HepG2 (cell line): ENCODE measurements around the gene IL16. TPM values are rescaled to one million over a fixed set of nuclear protein-coding genes. Genes with fewer than 3 reads are reported as not detected.

Source experiments
- ATAC-seq: fragments of 200-7000 bp; cut with Tn5 transposase; 3 replicates; pipeline ENCODE4 v1.9.1; 2020; ENCODE audit warnings: mild to moderate bottlenecking, moderate library complexity
- BruUV-seq: library from RNA; stranded (reverse); fragments of 400-500 nt; replicated peaks from 2 replicates; lab custom pipeline; 2021; lab: Mats Ljungman, UMichigan
- CTCF ChIA-PET: fragments of 300-600 bp; formaldehyde crosslinking; extraction: SDS; loops from one replicate; lab custom pipeline; 2021; ENCODE audit warnings: low total read pairs, inconsistent platforms, low intra/inter-chr PET ratio; lab: Yijun Ruan, JAX
- POLR2A ChIA-PET: fragments of 350-600 bp; sonication (Branson Sonifier 250); formaldehyde crosslinking; loops from one replicate; lab custom pipeline; 2020; ENCODE audit warnings: antibody characterized with exemption, inconsistent platforms; lab: Yijun Ruan, JAX
- DNase-seq: peaks from one replicate; pipeline ENCODE4 v3.0.0-alpha.2; 2015; ENCODE audit warnings: low spot score
- FAIRE-seq: peaks from 3 replicates; lab custom pipeline; 2011; peaks lifted over from hg19 to GRCh38; lab: Jason Lieb, UNC
- H2AFZ ChIP-seq: one replicate; pipeline ENCODE4 v1.6.1; 2011; ENCODE audit warnings: low read length, inconsistent platforms
- H3K27ac ChIP-seq: fragments of 300-600 bp; 3 replicates; pipeline ENCODE4 v1.8.0; 2011; ENCODE audit warnings: mixed run types, mild to moderate bottlenecking, mixed read lengths, low read length, inconsistent platforms; ENCODE audit not compliant: insufficient read depth; ENCODE audit errors: extremely low read length
- H3K27me3 ChIP-seq, 2 experiments: fragments of 200-600 bp in 1 of 2; 2 replicates in 1 of 2; 3 replicates in 1 of 2; pipeline versions ENCODE4 v1.6.0 to v1.8.0; 2011; ENCODE audit warnings: low read length in 2 of 2, mild to moderate bottlenecking in 2 of 2, moderate library complexity in 2 of 2, inconsistent platforms in 1 of 2; ENCODE audit not compliant: insufficient read depth in 2 of 2, control insufficient read depth in 1 of 2
- H3K36me3 ChIP-seq, 2 experiments: fragments of 200-600 bp in 1 of 2; replicated peaks in 1 of 2; 2 replicates in 1 of 2; 3 replicates in 1 of 2; pipeline versions ENCODE4 v1.5.1 to v1.8.0; 2011; ENCODE audit warnings: low read length in 2 of 2, inconsistent platforms in 1 of 2; ENCODE audit not compliant: insufficient read depth in 2 of 2, control insufficient read depth in 1 of 2
- H3K4me1 ChIP-seq: 2 replicates; pipeline ENCODE4 v1.5.1; 2012; ENCODE audit warnings: low read length, inconsistent platforms; ENCODE audit not compliant: insufficient read depth
- H3K4me2 ChIP-seq: 2 replicates; pipeline ENCODE4 v1.6.0; 2011; ENCODE audit warnings: low read depth, low read length, inconsistent platforms
- H3K4me3 ChIP-seq, 3 experiments: fragments of 200-600 bp in 1 of 3; sonication (generic), shearing (Covaris generic) in 1 of 3; replicated peaks in 1 of 3; 2 replicates each; pipeline ENCODE4 v1.5.1; 2011 to 2016; ENCODE audit warnings: low read length in 3 of 3, inconsistent platforms in 2 of 3, low read depth in 2 of 3, mild to moderate bottlenecking in 2 of 3, control low read depth in 1 of 3, mixed read lengths in 1 of 3; ENCODE audit not compliant: insufficient read depth in 1 of 3
- H3K79me2 ChIP-seq: one replicate; pipeline ENCODE4 v1.6.1; 2011; ENCODE audit warnings: low read length, inconsistent platforms; ENCODE audit not compliant: insufficient read depth
- H3K9ac ChIP-seq: 2 replicates; pipeline ENCODE4 v1.6.0; 2011; ENCODE audit warnings: mild to moderate bottlenecking, low read depth, low read length, inconsistent platforms; ENCODE audit not compliant: insufficient read depth
- H3K9me3 ChIP-seq: 2 replicates; pipeline ENCODE4 v1.5.1; 2012; ENCODE audit warnings: mild to moderate bottlenecking, low read length
- H4K20me1 ChIP-seq: 2 replicates; pipeline ENCODE4 v1.6.0; 2011; ENCODE audit warnings: inconsistent platforms, mild to moderate bottlenecking, low read length, moderate library complexity; ENCODE audit not compliant: insufficient read depth
- AKAP8 ChIP-seq: sonication (generic); formaldehyde crosslinking; IDR thresholded peaks from 2 replicates; pipeline ENCODE4 v1.5.1; 2020; ENCODE audit warnings: mild to moderate bottlenecking, missing genetic modification reagents
- KLF13 ChIP-seq: sonication (generic); formaldehyde crosslinking; IDR thresholded peaks from 2 replicates; pipeline ENCODE4 v1.4.0; 2020; ENCODE audit warnings: mild to moderate bottlenecking, missing genetic modification reagents
- NR2F2 ChIP-seq: IDR thresholded peaks from 2 replicates; pipeline ENCODE4 v1.6.1; 2012; ENCODE audit warnings: low read depth, inconsistent platforms, borderline replicate concordance
- RBAK ChIP-seq: sonication (generic); formaldehyde crosslinking; IDR thresholded peaks from 2 replicates; pipeline ENCODE4 v1.5.1; 2020; ENCODE audit warnings: mild to moderate bottlenecking, missing genetic modification reagents
- SAFB2 ChIP-seq: sonication (generic); formaldehyde crosslinking; IDR thresholded peaks from 2 replicates; pipeline ENCODE4 v1.5.1; 2020; ENCODE audit warnings: missing genetic modification reagents, low read depth, mild to moderate bottlenecking, borderline replicate concordance
- SSRP1 ChIP-seq: IDR thresholded peaks from 2 replicates; pipeline ENCODE4 v1.6.1; 2016; ENCODE audit warnings: control low read depth
- TBX3 ChIP-seq: fragments of 450-650 bp; IDR thresholded peaks from 2 replicates; pipeline ENCODE4 v1.6.1; 2017; ENCODE audit warnings: antibody characterized with exemption, mild to moderate bottlenecking, inconsistent platforms, borderline replicate concordance
- WGBS: methylation state at CpG from one replicate; pipeline ENCODE4 v1.1.6; 2017; ENCODE audit warnings: low lambda C conversion rate; 5-methylcytosine and 5-hydroxymethylcytosine counted together
- in situ Hi-C: cut with HindIII; loops from 2 replicates; pipeline ENCODE4 v1.10.0; 2017; ENCODE audit warnings: low pct_unique_long_range_greater_than_20kb; ENCODE audit not compliant: extremely low pct_ligation_motif_present
- intact Hi-C: fragments of 100-400 bp; cut with micrococcal nuclease; formaldehyde crosslinking; loops from one replicate; pipeline ENCODE4 v1.10.0; 2022; ENCODE audit not compliant: unreplicated experiment
- polyA plus RNA-seq, 8 experiments: library from polyadenylated mRNA; depleted of rRNA in 3 of 8; stranded (reverse) in 7 of 8; unstranded in 1 of 8; fragments of >200 nt; fragmentation: Illumina TruSeq in 4 of 8; extraction: Trizol in 4 of 8; gene quantifications; 2 replicates each; pipeline versions ENCODE4 v1.2.1 to v1.2.3, GENCODE V29; 2011 to 2016; ENCODE audit warnings: low read depth in 4 of 8, missing spikeins in 1 of 8, mixed read lengths in 1 of 8; ENCODE audit not compliant: insufficient read depth in 1 of 8
- total RNA-seq, 5 experiments: library from RNA; depleted of rRNA; stranded (reverse); fragments of >200 nt; fragmentation: Illumina TruSeq; extraction: Trizol; gene quantifications; 2 replicates each; pipeline ENCODE4 v1.2.3, GENCODE V29; 2016; ENCODE audit warnings: low read depth in 1 of 5
- TF ChIP-seq, protein P1 (sequence below): sonication (generic); formaldehyde crosslinking; IDR thresholded peaks from one replicate; pipeline ENCODE4 v1.5.1; 2020; ENCODE audit warnings: mild to moderate bottlenecking, missing genetic modification reagents; ENCODE audit errors: not compliant biosample characterization
- TF ChIP-seq, protein P2 (sequence below): sonication (generic); formaldehyde crosslinking; IDR thresholded peaks from 2 replicates; pipeline ENCODE4 v1.4.0; 2020; ENCODE audit warnings: missing genetic modification reagents
- TF ChIP-seq, protein P3 (sequence below): sonication (generic); formaldehyde crosslinking; IDR thresholded peaks from 2 replicates; pipeline ENCODE4 v1.5.0; 2020; ENCODE audit warnings: missing genetic modification reagents
- TF ChIP-seq, protein P4 (sequence below): sonication (generic); formaldehyde crosslinking; IDR thresholded peaks from 2 replicates; pipeline ENCODE4 v1.4.0; 2020; ENCODE audit warnings: missing genetic modification reagents

Gene IL16
- total and polyA plus RNA-seq, 2 of the 13 experiments (the other 11 are each of a cell fraction or from before 2014, with no cell fraction given): 0.03 TPM; not detected in 1

DNA sequence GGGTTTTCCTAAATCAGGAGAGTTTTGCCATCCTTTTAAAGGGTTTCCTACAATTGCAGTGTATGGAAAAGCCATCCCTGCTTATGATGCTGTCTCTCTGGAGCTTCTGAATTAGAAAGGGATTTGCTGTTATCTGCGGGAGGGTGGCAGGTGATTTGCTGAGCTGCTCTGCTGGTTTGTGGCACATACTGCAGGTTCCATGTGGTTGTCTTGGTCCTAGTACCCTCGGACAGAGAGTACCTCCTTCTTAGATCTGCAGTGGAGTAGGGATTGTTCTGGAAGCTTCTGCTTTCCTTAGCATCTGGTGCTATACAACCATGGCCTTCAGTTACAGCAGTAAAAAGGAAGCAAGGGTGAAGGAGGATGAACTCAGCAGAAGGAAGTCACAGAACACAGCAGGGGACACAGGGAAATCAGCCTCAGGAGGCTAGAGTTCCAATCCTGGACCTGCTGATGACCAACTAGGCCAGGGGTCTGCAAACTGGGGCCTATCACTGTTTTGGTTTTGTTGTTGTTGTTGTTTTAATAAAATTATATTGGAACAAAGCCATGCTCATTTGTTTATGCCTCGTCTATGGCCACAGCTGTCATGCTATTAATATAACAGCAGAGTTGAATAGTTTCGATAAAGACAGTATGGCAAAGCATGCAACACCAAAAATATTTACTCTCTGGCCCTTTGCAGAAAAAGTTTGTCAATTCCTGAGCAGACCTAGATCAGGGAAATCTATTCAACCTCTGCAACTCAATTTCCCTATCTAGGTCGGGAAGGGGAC lies 87.8 kb downstream of the IL16 start (continued):
- TF ChIP-seq RBAK (CRISPR knock-in tag): no peak
- no peak for TF ChIP-seq SSRP1 (CRISPR knock-in tag)

DNA sequence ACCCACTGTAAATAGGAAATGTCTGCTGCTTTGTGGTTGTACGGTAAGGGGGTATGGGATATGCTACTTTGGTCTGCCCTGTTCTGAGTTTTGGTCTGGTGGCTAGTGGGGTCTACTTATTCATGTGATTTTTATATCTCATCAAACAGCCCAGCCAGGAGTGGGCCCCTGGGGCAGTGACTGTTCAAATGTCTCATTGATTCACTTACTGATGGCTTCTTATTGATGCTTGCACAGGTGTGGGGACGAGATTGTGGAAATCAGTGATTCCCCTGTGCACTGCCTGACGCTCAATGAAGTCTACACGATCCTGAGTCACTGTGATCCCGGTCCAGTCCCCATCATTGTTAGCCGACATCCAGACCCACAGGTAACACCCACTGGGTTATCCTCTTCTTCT lies 88.8 kb downstream of the IL16 start:
- ATAC-seq (no peak), FAIRE-seq (no peak), DNase-seq (no peak)
- H3K9me3 ChIP-seq: no peaks in the 10 kb centered on the region
- no peak overlapping the region for H2AFZ ChIP-seq
- ChIA-PET CTCF (no interaction called here), POLR2A (no interaction called here)
- no peaks in the 10 kb centered on the region; the same call in 1 of the 2 replicates for H4K20me1 ChIP-seq
- H3K4me2 ChIP-seq: no peak overlapping the region
- H3K27me3 ChIP-seq: peaks cover 1 to 28% of the 10 kb centered on the region in 2 experiments; a peak in 2 of 5 replicates
- H3K4me3 ChIP-seq: no peak overlapping the region
- no peak overlapping the region for H3K27ac ChIP-seq
- intact Hi-C loops (no loop called here), in situ Hi-C loops (no loop called here)
- no peaks in the 10 kb centered on the region for H3K36me3 ChIP-seq
- no peaks in the 10 kb centered on the region for H3K79me2 ChIP-seq
- WGBS: 15% methylated on average over 5 of the region's 6 CpGs
- TF ChIP-seq, protein P1, sequence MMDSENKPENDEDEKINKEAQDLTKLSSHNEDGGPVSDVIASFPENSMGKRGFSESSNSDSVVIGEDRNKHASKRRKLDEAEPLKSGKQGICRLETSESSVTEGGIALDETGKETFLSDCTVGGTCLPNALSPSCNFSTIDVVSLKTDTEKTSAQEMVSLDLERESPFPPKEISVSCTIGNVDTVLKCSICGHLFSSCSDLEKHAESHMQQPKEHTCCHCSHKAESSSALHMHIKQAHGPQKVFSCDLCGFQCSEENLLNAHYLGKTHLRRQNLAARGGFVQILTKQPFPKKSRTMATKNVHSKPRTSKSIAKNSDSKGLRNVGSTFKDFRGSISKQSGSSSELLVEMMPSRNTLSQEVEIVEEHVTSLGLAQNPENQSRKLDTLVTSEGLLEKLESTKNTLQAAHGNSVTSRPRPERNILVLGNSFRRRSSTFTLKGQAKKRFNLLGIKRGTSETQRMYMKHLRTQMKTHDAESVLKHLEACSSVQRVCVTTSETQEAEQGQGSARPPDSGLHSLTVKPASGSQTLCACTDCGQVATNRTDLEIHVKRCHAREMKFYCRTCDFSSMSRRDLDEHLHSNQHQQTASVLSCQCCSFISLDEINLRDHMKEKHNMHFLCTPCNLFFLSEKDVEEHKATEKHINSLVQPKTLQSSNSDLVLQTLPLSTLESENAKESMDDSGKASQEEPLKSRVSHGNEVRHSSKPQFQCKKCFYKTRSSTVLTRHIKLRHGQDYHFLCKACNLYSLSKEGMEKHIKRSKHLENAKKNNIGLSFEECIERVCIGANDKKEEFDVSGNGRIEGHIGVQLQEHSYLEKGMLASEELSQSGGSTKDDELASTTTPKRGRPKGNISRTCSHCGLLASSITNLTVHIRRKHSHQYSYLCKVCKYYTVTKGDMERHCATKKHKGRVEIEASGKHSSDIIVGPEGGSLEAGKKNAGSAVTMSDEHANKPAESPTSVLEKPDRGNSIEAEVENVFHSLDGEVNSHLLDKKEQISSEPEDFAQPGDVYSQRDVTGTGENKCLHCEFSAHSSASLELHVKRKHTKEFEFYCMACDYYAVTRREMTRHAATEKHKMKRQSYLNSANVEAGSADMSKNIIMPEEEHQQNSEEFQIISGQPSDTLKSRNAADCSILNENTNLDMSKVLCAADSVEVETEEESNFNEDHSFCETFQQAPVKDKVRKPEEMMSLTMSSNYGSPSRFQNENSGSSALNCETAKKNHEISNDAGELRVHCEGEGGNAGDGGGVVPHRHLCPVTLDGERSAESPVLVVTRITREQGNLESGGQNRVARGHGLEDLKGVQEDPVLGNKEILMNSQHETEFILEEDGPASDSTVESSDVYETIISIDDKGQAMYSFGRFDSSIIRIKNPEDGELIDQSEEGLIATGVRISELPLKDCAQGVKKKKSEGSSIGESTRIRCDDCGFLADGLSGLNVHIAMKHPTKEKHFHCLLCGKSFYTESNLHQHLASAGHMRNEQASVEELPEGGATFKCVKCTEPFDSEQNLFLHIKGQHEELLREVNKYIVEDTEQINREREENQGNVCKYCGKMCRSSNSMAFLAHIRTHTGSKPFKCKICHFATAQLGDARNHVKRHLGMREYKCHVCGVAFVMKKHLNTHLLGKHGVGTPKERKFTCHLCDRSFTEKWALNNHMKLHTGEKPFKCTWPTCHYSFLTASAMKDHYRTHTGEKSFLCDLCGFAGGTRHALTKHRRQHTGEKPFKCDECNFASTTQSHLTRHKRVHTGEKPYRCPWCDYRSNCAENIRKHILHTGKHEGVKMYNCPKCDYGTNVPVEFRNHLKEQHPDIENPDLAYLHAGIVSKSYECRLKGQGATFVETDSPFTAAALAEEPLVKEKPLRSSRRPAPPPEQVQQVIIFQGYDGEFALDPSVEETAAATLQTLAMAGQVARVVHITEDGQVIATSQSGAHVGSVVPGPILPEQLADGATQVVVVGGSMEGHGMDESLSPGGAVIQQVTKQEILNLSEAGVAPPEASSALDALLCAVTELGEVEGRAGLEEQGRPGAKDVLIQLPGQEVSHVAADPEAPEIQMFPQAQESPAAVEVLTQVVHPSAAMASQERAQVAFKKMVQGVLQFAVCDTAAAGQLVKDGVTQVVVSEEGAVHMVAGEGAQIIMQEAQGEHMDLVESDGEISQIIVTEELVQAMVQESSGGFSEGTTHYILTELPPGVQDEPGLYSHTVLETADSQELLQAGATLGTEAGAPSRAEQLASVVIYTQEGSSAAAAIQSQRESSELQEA (CRISPR knock-in tag): no peak
- TF ChIP-seq KLF13 (CRISPR knock-in tag): no peak
- no peak for TF ChIP-seq NR2F2
- no peak for TF ChIP-seq SAFB2
- TF ChIP-seq, protein P2, sequence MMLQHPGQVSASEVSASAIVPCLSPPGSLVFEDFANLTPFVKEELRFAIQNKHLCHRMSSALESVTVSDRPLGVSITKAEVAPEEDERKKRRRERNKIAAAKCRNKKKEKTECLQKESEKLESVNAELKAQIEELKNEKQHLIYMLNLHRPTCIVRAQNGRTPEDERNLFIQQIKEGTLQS: no peak
- TF ChIP-seq TBX3: no peak
- TF ChIP-seq, protein P3, sequence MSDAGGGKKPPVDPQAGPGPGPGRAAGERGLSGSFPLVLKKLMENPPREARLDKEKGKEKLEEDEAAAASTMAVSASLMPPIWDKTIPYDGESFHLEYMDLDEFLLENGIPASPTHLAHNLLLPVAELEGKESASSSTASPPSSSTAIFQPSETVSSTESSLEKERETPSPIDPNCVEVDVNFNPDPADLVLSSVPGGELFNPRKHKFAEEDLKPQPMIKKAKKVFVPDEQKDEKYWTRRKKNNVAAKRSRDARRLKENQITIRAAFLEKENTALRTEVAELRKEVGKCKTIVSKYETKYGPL (CRISPR knock-in tag): no peak
- TF ChIP-seq, protein P4, sequence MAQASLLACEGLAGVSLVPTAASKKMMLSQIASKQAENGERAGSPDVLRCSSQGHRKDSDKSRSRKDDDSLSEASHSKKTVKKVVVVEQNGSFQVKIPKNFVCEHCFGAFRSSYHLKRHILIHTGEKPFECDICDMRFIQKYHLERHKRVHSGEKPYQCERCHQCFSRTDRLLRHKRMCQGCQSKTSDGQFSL (CRISPR knock-in tag): no peak
- no peak for TF ChIP-seq AKAP8 (CRISPR knock-in tag)
- H3K4me1 ChIP-seq: no peaks in the 10 kb centered on the region
- BruUV-seq: no TSS peak
- no peak overlapping the region for H3K9ac ChIP-seq
